ENCODE data around the gene OMA1. TPM values are rescaled to one million over a fixed set of nuclear protein-coding genes. Genes with fewer than 3 reads are reported as not detected.

The OMA1 gene
- total and polyA plus RNA-seq, 2 donors (not counting 1 experiment from before 2014, with no cell fraction given): 14.6 to 47.1 TPM

DNA sequence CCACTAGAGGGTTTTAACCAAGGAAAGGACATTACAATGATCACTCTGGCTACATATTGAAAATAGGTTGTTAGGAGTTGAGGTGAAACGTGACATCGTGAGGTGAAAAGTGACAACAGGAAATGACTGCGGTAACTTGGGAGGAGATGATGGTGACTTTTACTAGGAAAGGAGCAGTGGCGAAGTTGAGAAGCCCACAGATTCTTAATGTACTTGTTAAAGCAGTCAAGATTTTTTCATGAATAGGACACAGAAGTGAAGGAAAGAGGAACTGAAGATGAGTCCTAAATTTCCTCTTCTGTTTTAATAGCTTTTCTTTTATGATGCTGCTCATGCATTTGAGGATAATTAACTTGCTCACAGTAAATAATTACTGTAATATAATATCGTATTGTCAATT is 59.5 kb downstream of the OMA1 start:
- DNase-seq (ENCODE audit: low read depth in 2 of 2): no peak
- no peak overlapping the region for H3K4me2 ChIP-seq (ENCODE audit: extremely low read depth, insufficient read depth, low read length)
- H3K4me1 ChIP-seq (ENCODE audit: control insufficient read depth, extremely low read depth, insufficient read depth, low read length): no peaks in the 10 kb centered on the region
- no peaks in the 10 kb centered on the region for H3K79me2 ChIP-seq (ENCODE audit: control insufficient read depth, insufficient read depth, low read length)
- H3K27me3 ChIP-seq (ENCODE audit: control insufficient read depth, insufficient read depth, low read length): no peaks in the 10 kb centered on the region
- TF ChIP-seq, protein P1, sequence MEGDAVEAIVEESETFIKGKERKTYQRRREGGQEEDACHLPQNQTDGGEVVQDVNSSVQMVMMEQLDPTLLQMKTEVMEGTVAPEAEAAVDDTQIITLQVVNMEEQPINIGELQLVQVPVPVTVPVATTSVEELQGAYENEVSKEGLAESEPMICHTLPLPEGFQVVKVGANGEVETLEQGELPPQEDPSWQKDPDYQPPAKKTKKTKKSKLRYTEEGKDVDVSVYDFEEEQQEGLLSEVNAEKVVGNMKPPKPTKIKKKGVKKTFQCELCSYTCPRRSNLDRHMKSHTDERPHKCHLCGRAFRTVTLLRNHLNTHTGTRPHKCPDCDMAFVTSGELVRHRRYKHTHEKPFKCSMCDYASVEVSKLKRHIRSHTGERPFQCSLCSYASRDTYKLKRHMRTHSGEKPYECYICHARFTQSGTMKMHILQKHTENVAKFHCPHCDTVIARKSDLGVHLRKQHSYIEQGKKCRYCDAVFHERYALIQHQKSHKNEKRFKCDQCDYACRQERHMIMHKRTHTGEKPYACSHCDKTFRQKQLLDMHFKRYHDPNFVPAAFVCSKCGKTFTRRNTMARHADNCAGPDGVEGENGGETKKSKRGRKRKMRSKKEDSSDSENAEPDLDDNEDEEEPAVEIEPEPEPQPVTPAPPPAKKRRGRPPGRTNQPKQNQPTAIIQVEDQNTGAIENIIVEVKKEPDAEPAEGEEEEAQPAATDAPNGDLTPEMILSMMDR (conservative IDR thresholded peaks at IDR 0.05 in 1 of 2, IDR thresholded peaks at IDR 0.05 in 1 of 2; ENCODE audit: low read depth in 1 of 2, low read length in 2 of 2): no peak
- no peak for TF ChIP-seq EZH2 (IDR thresholded peaks at IDR 0.05; ENCODE audit: low read length, missing control alignments)
- H3K9ac ChIP-seq (ENCODE audit: insufficient read depth, low read length): no peak overlapping the region
- H3K4me3 ChIP-seq (replicated peaks in 1 of 4; ENCODE audit: control extremely low read depth in 1 of 4, insufficient read depth in 1 of 4, low read depth in 3 of 4, low read length in 4 of 4): no peak overlapping the region
- no peaks in the 10 kb centered on the region for H4K20me1 ChIP-seq (ENCODE audit: control insufficient read depth, extremely low read depth, insufficient read depth, low read length)
- no peak overlapping the region for H3K27ac ChIP-seq (ENCODE audit: insufficient read depth, low read length)
- H3K9me3 ChIP-seq (ENCODE audit: control insufficient read depth, insufficient read depth, low read depth, low read length): no peaks in the 10 kb centered on the region
- no peaks in the 10 kb centered on the region for H3K36me3 ChIP-seq (ENCODE audit: control insufficient read depth, insufficient read depth, low read length)
- no peak overlapping the region for H2AFZ ChIP-seq (ENCODE audit: low read length)

DNA sequence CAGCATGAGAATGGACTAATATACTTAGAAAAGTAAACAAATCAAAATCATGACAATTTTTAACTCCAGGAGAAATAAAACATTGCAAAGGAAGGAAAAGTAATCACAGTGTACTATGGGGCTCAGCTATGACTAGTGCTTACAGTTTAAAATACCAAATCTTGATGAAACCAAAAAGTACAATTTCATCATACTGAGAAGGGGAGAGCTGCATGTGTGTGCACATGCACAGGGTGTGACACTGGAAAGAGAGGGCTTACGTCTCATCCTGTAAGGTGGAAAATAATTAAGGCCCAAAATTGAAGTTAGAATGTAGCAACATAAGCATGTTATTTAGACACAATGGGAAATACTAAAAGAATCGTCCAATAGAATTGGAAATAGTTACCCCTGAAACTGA is 64.6 kb downstream of the OMA1 start:
- H3K4me1 ChIP-seq (ENCODE audit: control insufficient read depth, extremely low read depth, insufficient read depth, low read length): no peaks in the 10 kb centered on the region
- H3K36me3 ChIP-seq (ENCODE audit: control insufficient read depth, insufficient read depth, low read length): no peaks in the 10 kb centered on the region
- H3K79me2 ChIP-seq (ENCODE audit: control insufficient read depth, insufficient read depth, low read length): no peaks in the 10 kb centered on the region
- H4K20me1 ChIP-seq (ENCODE audit: control insufficient read depth, extremely low read depth, insufficient read depth, low read length): no peaks in the 10 kb centered on the region
- TF ChIP-seq EZH2 (IDR thresholded peaks at IDR 0.05; ENCODE audit: low read length, missing control alignments): no peak
- TF ChIP-seq, protein P1 (conservative IDR thresholded peaks at IDR 0.05 in 1 of 2, IDR thresholded peaks at IDR 0.05 in 1 of 2; ENCODE audit: low read depth in 1 of 2, low read length in 2 of 2): no peak
- no peak overlapping the region for H3K9ac ChIP-seq (ENCODE audit: insufficient read depth, low read length)
- DNase-seq (ENCODE audit: low read depth in 2 of 2): no peak
- H2AFZ ChIP-seq (ENCODE audit: low read length): no peak overlapping the region
- no peak overlapping the region for H3K4me3 ChIP-seq (replicated peaks in 1 of 4; ENCODE audit: control extremely low read depth in 1 of 4, insufficient read depth in 1 of 4, low read depth in 3 of 4, low read length in 4 of 4)
- no peaks in the 10 kb centered on the region for H3K9me3 ChIP-seq (ENCODE audit: control insufficient read depth, insufficient read depth, low read depth, low read length)
- H3K4me2 ChIP-seq (ENCODE audit: extremely low read depth, insufficient read depth, low read length): no peak overlapping the region
- H3K27ac ChIP-seq (ENCODE audit: insufficient read depth, low read length): no peak overlapping the region
- H3K27me3 ChIP-seq (ENCODE audit: control insufficient read depth, insufficient read depth, low read length): no peaks in the 10 kb centered on the region

DNA sequence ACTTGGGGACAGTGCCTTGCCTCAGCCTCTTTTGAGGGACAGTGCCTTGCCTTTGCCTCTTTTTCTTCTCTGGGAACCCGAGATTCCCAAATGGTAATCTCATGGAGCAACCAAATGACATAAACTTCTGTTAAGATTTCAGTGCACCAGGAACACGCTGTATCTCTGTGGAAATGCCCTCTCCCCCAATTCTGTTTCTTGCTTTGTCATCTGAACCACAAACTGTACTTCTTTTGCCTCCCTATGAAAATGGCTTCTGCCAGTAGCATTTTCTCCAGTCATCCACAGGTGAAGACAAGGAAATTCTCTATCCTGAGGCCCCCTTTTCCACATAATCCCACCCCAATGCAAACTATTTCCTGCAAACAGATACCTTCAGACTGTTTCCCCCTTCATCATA is 66.3 kb downstream of the OMA1 start:
- Histone ChIP-seq H3K9ac (ENCODE audit: insufficient read depth, low read length) (no peak overlapping the region), H3K79me2 (ENCODE audit: control insufficient read depth, insufficient read depth, low read length) (no peaks in the 10 kb centered on the region), H3K9me3 (ENCODE audit: control insufficient read depth, insufficient read depth, low read depth, low read length) (no peaks in the 10 kb centered on the region), H3K4me3 (replicated peaks in 1 of 4; ENCODE audit: control extremely low read depth in 1 of 4, insufficient read depth in 1 of 4, low read depth in 3 of 4, low read length in 4 of 4) (no peak overlapping the region), H4K20me1 (ENCODE audit: control insufficient read depth, extremely low read depth, insufficient read depth, low read length) (no peaks in the 10 kb centered on the region), H3K36me3 (ENCODE audit: control insufficient read depth, insufficient read depth, low read length) (no peaks in the 10 kb centered on the region), H3K4me2 (ENCODE audit: extremely low read depth, insufficient read depth, low read length) (no peak overlapping the region), H3K27me3 (ENCODE audit: control insufficient read depth, insufficient read depth, low read length) (no peaks in the 10 kb centered on the region), H3K27ac (ENCODE audit: insufficient read depth, low read length) (no peak overlapping the region), H3K4me1 (ENCODE audit: control insufficient read depth, extremely low read depth, insufficient read depth, low read length) (no peaks in the 10 kb centered on the region), H2AFZ (ENCODE audit: low read length) (no peak overlapping the region)
- TF ChIP-seq EZH2 (IDR thresholded peaks at IDR 0.05; ENCODE audit: low read length, missing control alignments): no peak
- TF ChIP-seq, protein P1 (conservative IDR thresholded peaks at IDR 0.05 in 1 of 2, IDR thresholded peaks at IDR 0.05 in 1 of 2; ENCODE audit: low read depth in 1 of 2, low read length in 2 of 2): no peak
- DNase-seq (ENCODE audit: low read depth in 2 of 2): no peak
